PC-9 (cell line): Measurements from ENCODE around the gene CD44. TPM values are rescaled to one million over a fixed set of nuclear protein-coding genes. Genes with fewer than 3 reads are reported as not detected.

Experiments
- BruUV-seq: library from RNA; stranded (reverse); fragments of 400-500 nt; replicated peaks from 2 replicates; lab custom pipeline; 2021; lab: Mats Ljungman, UMichigan
- CTCF ChIA-PET: fragments of 300-600 bp; sonication (Branson Sonifier 250); formaldehyde crosslinking; loops from one replicate; lab custom pipeline; 2022; ENCODE audit warnings: antibody characterized with exemption; lab: Charles Lee
- POLR2A ChIA-PET: fragments of 300-600 bp; sonication (Branson Sonifier 250); formaldehyde crosslinking; loops from one replicate; lab custom pipeline; 2022; ENCODE audit warnings: antibody characterized with exemption; ENCODE audit not compliant: unreplicated experiment; lab: Charles Lee
- DNase-seq, 2 experiments: peaks; one replicate each; pipeline versions ENCODE4 v3.0.0 to v3.0.0-alpha.2; 2015 to 2022; ENCODE audit warnings: mixed read lengths in 1 of 2
- H2AFZ ChIP-seq: fragments of 200-600 bp; sonication (generic); 2 replicates; pipeline ENCODE4 v1.8.1; 2017; ENCODE audit warnings: antibody characterized with exemption
- H3F3A ChIP-seq: fragments of 200-600 bp; sonication (generic); 2 replicates; pipeline ENCODE4 v1.8.1; 2017; ENCODE audit warnings: antibody characterized with exemption, mild to moderate bottlenecking, low read depth; ENCODE audit not compliant: insufficient read depth
- H3K27ac ChIP-seq: fragments of 200-600 bp; sonication (generic); 2 replicates; pipeline ENCODE4 v1.6.1; 2016; ENCODE audit warnings: mixed run types
- H3K27me3 ChIP-seq: fragments of 200-600 bp; sonication (generic); 2 replicates; pipeline ENCODE4 v1.6.1; 2016; ENCODE audit warnings: low read depth, mixed run types; ENCODE audit not compliant: insufficient read depth
- H3K36me3 ChIP-seq: fragments of 200-600 bp; sonication (generic); 2 replicates; pipeline ENCODE4 v1.6.1; 2016; ENCODE audit warnings: low read depth, mixed run types
- H3K4me1 ChIP-seq: fragments of 200-600 bp; sonication (generic); replicated peaks from 2 replicates; pipeline ENCODE4 v1.6.1; 2016; ENCODE audit warnings: mixed run types; ENCODE audit not compliant: insufficient read depth
- H3K4me2 ChIP-seq: fragments of 200-600 bp; sonication (generic); 2 replicates; pipeline ENCODE4 v1.6.1; 2017; ENCODE audit warnings: mixed run types
- H3K4me3 ChIP-seq: fragments of 200-600 bp; sonication (generic); 2 replicates; pipeline ENCODE4 v1.6.1; 2016; ENCODE audit warnings: mixed run types
- H3K79me2 ChIP-seq: fragments of 200-600 bp; sonication (generic); 2 replicates; pipeline ENCODE4 v1.6.1; 2017; ENCODE audit warnings: low read depth, mixed run types
- H3K9me2 ChIP-seq: fragments of 200-600 bp; sonication (generic); 2 replicates; pipeline ENCODE4 v1.8.1; 2017; ENCODE audit warnings: mild to moderate bottlenecking; ENCODE audit not compliant: insufficient read depth
- H3K9me3 ChIP-seq: fragments of 200-600 bp; sonication (generic); 2 replicates; pipeline ENCODE4 v1.8.1; 2016; ENCODE audit warnings: low read depth; ENCODE audit not compliant: insufficient read depth
- H4K20me1 ChIP-seq: fragments of 200-600 bp; sonication (generic); 2 replicates; pipeline ENCODE4 v1.8.1; 2017; ENCODE audit not compliant: insufficient read depth
- CTCF ChIP-seq: fragments of 200-600 bp; sonication (generic); conservative IDR thresholded peaks from 2 replicates; pipeline ENCODE4 v1.6.1; 2017; ENCODE audit warnings: mixed run types, antibody characterized with exemption, mild to moderate bottlenecking, moderate library complexity
- EZH2 ChIP-seq: fragments of 200-600 bp; sonication (generic); IDR thresholded peaks from 2 replicates; pipeline ENCODE4 v1.8.0; 2017; ENCODE audit warnings: antibody characterized with exemption, low read depth
- intact Hi-C: fragments of 100-400 bp; cut with micrococcal nuclease; formaldehyde crosslinking; loops from one replicate; pipeline ENCODE4 v1.10.0; 2022; ENCODE audit not compliant: unreplicated experiment
- total RNA-seq: library from RNA; stranded (reverse); gene quantifications from 2 replicates; pipeline ENCODE4 v1.2.3, GENCODE V29; 2021

CD44 gene
- total RNA-seq, 1 experiment from 2014 or later, result 775 TPM

GRCh38 chr11:35261197-35261596, 122.2 kb downstream of the CD44 start:
- H3K4me3 ChIP-seq, result no peak overlapping the region
- intact Hi-C loops, result no loop called here
- no peak overlapping the region for H3K4me2 ChIP-seq
- H3K27me3 ChIP-seq, result no peaks in the 10 kb centered on the region
- H3F3A ChIP-seq, result no peaks in the 10 kb centered on the region
- peaks cover 6% of the 10 kb centered on the region; the same call in 1 of the 2 replicates for H3K4me1 ChIP-seq
- ChIA-PET CTCF (no interaction called here), POLR2A (no interaction called here)
- no TSS peak for BruUV-seq
- H3K9me3 ChIP-seq, result no peaks in the 10 kb centered on the region
- TF ChIP-seq CTCF (no peak), EZH2 (no peak)
- no peak for DNase-seq
- no peak overlapping the region for H2AFZ ChIP-seq
- H3K79me2 ChIP-seq, result no peaks in the 10 kb centered on the region
- H4K20me1 ChIP-seq, result no peaks in the 10 kb centered on the region
- H3K9me2 ChIP-seq, result no peaks in the 10 kb centered on the region
- H3K36me3 ChIP-seq, result no peaks in the 10 kb centered on the region
- no peak overlapping the region for H3K27ac ChIP-seq

GRCh38 chr11:35262056-35262455, 123.1 kb downstream of the CD44 start:
- TF ChIP-seq EZH2 (no peak), CTCF (no peak)
- Histone ChIP-seq H2AFZ (no peak overlapping the region), H3K36me3 (no peaks in the 10 kb centered on the region), H3K27me3 (no peaks in the 10 kb centered on the region), H4K20me1 (no peaks in the 10 kb centered on the region), H3K9me2 (no peaks in the 10 kb centered on the region), H3K4me2 (no peak overlapping the region), H3F3A (no peaks in the 10 kb centered on the region), H3K27ac (no peak overlapping the region), H3K79me2 (no peaks in the 10 kb centered on the region), H3K4me3 (no peak overlapping the region), H3K4me1 (peaks cover 6% of the 10 kb centered on the region; the same call in 1 of the 2 replicates), H3K9me3 (no peaks in the 10 kb centered on the region)
- DNase-seq, result no peak
- ChIA-PET POLR2A (no interaction called here), CTCF (no interaction called here)
- intact Hi-C loops, result no loop called here
- no TSS peak for BruUV-seq

GRCh38 chr11:35262735-35263134, 123.8 kb downstream of the CD44 start:
- H2AFZ ChIP-seq, result no peak overlapping the region
- no peak for DNase-seq
- intact Hi-C loops, result no loop called here
- no peaks in the 10 kb centered on the region for H3K79me2 ChIP-seq
- CTCF ChIA-PET, result no interaction called here
- no TSS peak for BruUV-seq
- no peaks in the 10 kb centered on the region for H4K20me1 ChIP-seq
- TF ChIP-seq EZH2, result no peak
- TF ChIP-seq CTCF, result no peak
- no peak overlapping the region for H3K27ac ChIP-seq
- peaks cover 6% of the 10 kb centered on the region; the same call in 1 of the 2 replicates for H3K4me1 ChIP-seq
- no peak overlapping the region for H3K4me2 ChIP-seq
- no peaks in the 10 kb centered on the region for H3F3A ChIP-seq
- no peak overlapping the region for H3K4me3 ChIP-seq
- no peaks in the 10 kb centered on the region for H3K36me3 ChIP-seq
- H3K9me2 ChIP-seq, result no peaks in the 10 kb centered on the region
- no peaks in the 10 kb centered on the region for H3K27me3 ChIP-seq
- POLR2A ChIA-PET, result no interaction called here
- H3K9me3 ChIP-seq, result no peaks in the 10 kb centered on the region
